NT2/D1 (cell line): ENCODE results near the gene MYO7A.

Experiments
- SUZ12 ChIP-seq: IDR thresholded peaks from 2 replicates; pipeline ENCODE4 v1.6.1; 2011; ENCODE audit not compliant: insufficient read length, insufficient read depth; ENCODE audit errors: extremely low read depth
- YY1 ChIP-seq: IDR thresholded peaks from 2 replicates; pipeline ENCODE4 v1.6.1; 2011; ENCODE audit not compliant: insufficient read length, insufficient read depth

DNA sequence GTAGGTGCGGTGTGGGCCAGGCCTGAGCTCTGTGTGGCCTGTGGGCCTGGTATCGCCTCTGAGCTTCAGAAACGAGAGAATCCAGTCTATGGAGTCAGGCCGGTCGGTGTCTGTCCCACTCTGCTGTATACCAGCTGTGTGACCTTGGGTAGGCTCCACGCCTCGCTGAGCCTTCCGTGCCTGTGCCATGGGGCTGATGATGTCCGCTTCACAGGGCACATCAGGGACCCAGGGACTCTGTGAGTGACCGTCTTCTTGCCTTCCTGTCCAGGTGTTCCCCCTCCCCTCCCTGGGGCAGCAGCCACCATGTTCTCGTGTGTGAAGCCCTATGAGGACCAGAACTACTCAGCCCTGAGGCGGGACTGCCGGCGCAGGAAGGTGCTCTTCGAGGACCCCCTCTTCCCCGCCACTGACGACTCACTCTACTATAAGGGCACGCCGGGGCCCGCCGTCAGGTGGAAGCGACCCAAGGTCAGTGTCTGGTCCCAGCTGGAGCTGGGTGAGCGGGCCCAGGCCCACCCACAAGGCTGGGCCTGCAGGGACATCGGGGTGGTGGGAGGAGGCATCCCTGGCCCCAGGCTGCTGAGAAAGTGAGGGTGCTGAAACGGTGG lies 43.4 kb upstream of the MYO7A start:
- TF ChIP-seq SUZ12 (no peak), YY1 (no peak)
